Measurements from ENCODE around the gene LRRTM1.

- TF ChIP-seq CTCF (IDR thresholded peaks at IDR 0.05; ENCODE audit: low read depth, low read length, missing input control), result no peak
- TF ChIP-seq MAX (IDR thresholded peaks at IDR 0.05), result no peak
- TF ChIP-seq RAD21 (IDR thresholded peaks at IDR 0.05), result no peak
- no peak for TF ChIP-seq FOXA1 (IDR thresholded peaks at IDR 0.05)
- TF ChIP-seq REST (IDR thresholded peaks at IDR 0.05), result no peak
- no peak for TF ChIP-seq ZBTB33 (IDR thresholded peaks at IDR 0.05)
- no peak for TF ChIP-seq EGR1 (IDR thresholded peaks at IDR 0.05; ENCODE audit: low read depth in 2 of 2)
- no peak for TF ChIP-seq ATF3 (IDR thresholded peaks at IDR 0.05)
- TF ChIP-seq YY1 (IDR thresholded peaks at IDR 0.05), result no peak
- no peak for TF ChIP-seq JUND (IDR thresholded peaks at IDR 0.05)
- TF ChIP-seq HNF4A (conservative IDR thresholded peaks at IDR 0.05), result no peak
- TF ChIP-seq TAF1 (conservative IDR thresholded peaks at IDR 0.05), result no peak
- no peak for TF ChIP-seq SP1 (IDR thresholded peaks at IDR 0.05)
Observed at GRCh38 chr2:80340022-80340421, 35.5 kb upstream of the LRRTM1 start.
